Neural cell (in vitro differentiated cells): ENCODE measurements around the gene SSX2IP.

ENCODE experiments used
- EP300 ChIP-seq: fragments of 450-650 bp; conservative IDR thresholded peaks from 2 replicates; pipeline ENCODE4 v1.6.1; 2014; ENCODE audit warnings: antibody characterized with exemption, mild to moderate bottlenecking, moderate library complexity; ENCODE audit not compliant: poor library complexity, severe bottlenecking
- EZH2 ChIP-seq: fragments of 200-600, 300-800 bp; shearing (Covaris generic), sonication (generic); IDR thresholded peaks from 2 replicates; pipeline ENCODE4 v1.6.1; 2014; ENCODE audit warnings: antibody characterized with exemption, low read length, borderline replicate concordance, mild to moderate bottlenecking; ENCODE audit not compliant: insufficient read depth, poor library complexity, severe bottlenecking
- MXI1 ChIP-seq: fragments of 450-650 bp; conservative IDR thresholded peaks from 2 replicates; pipeline ENCODE4 v1.6.1; 2014; ENCODE audit warnings: antibody characterized with exemption, mild to moderate bottlenecking; ENCODE audit not compliant: poor library complexity, severe bottlenecking
- POLR2AphosphoS5 ChIP-seq: IDR thresholded peaks from 2 replicates; pipeline ENCODE4 v1.6.1; 2012
- RAD21 ChIP-seq: fragments of 450-650 bp; conservative IDR thresholded peaks from 2 replicates; pipeline ENCODE4 v1.6.1; 2014; ENCODE audit warnings: antibody characterized with exemption, mild to moderate bottlenecking, moderate library complexity
- REST ChIP-seq: IDR thresholded peaks from 2 replicates; pipeline ENCODE4 v1.6.1; 2012; ENCODE audit warnings: borderline replicate concordance
- TAF1 ChIP-seq: IDR thresholded peaks from 2 replicates; pipeline ENCODE4 v1.6.1; 2012; ENCODE audit warnings: low read depth
- TF ChIP-seq, protein P1 (sequence below): fragments of 450-650 bp; IDR thresholded peaks from 2 replicates; pipeline ENCODE4 v1.5.1; 2014; ENCODE audit warnings: antibody characterized with exemption, mild to moderate bottlenecking, moderate library complexity; ENCODE audit not compliant: poor library complexity, severe bottlenecking

GRCh38 chr1:84624876-84625275 is 65.4 kb downstream of the SSX2IP start:
- no peak for TF ChIP-seq TAF1
- TF ChIP-seq, protein P1, sequence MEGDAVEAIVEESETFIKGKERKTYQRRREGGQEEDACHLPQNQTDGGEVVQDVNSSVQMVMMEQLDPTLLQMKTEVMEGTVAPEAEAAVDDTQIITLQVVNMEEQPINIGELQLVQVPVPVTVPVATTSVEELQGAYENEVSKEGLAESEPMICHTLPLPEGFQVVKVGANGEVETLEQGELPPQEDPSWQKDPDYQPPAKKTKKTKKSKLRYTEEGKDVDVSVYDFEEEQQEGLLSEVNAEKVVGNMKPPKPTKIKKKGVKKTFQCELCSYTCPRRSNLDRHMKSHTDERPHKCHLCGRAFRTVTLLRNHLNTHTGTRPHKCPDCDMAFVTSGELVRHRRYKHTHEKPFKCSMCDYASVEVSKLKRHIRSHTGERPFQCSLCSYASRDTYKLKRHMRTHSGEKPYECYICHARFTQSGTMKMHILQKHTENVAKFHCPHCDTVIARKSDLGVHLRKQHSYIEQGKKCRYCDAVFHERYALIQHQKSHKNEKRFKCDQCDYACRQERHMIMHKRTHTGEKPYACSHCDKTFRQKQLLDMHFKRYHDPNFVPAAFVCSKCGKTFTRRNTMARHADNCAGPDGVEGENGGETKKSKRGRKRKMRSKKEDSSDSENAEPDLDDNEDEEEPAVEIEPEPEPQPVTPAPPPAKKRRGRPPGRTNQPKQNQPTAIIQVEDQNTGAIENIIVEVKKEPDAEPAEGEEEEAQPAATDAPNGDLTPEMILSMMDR, result no peak
- TF ChIP-seq EP300, result no peak
- TF ChIP-seq REST, result no peak
- TF ChIP-seq POLR2AphosphoS5, result no peak
- no peak for TF ChIP-seq RAD21
- no peak for TF ChIP-seq EZH2
- no peak for TF ChIP-seq MXI1
